Glutamatergic neuron (in vitro differentiated cells): Measurements from ENCODE around the gene XRCC5. TPM values are rescaled to one million over a fixed set of nuclear protein-coding genes. Genes with fewer than 3 reads are reported as not detected.
A peak's percentile ranks its signal among the peaks of the same experiment; 100 is the strongest.

Source experiments
- DNase-seq: peaks from one replicate; pipeline ENCODE4 v3.0.0; 2022
- H3K27ac Mint-ChIP-seq: one replicate; pipeline ENCODE4 v1.8.0; 2020; ENCODE audit warnings: mild to moderate bottlenecking, mixed read lengths, inconsistent platforms; ENCODE audit not compliant: unreplicated experiment
- H3K27me3 Mint-ChIP-seq: one replicate; pipeline ENCODE4 v1.8.0; 2020; ENCODE audit warnings: mild to moderate bottlenecking, moderate library complexity, mixed read lengths, inconsistent platforms; ENCODE audit not compliant: unreplicated experiment
- H3K36me3 Mint-ChIP-seq: one replicate; pipeline ENCODE4 v1.8.0; 2020; ENCODE audit warnings: mild to moderate bottlenecking, mixed read lengths, inconsistent platforms; ENCODE audit not compliant: unreplicated experiment
- H3K4me1 Mint-ChIP-seq: one replicate; pipeline ENCODE4 v1.8.0; 2020; ENCODE audit warnings: mild to moderate bottlenecking, low read depth, mixed read lengths, inconsistent platforms; ENCODE audit not compliant: unreplicated experiment
- H3K4me3 Mint-ChIP-seq: one replicate; pipeline ENCODE4 v1.8.0; 2020; ENCODE audit warnings: mild to moderate bottlenecking, mixed read lengths, inconsistent platforms; ENCODE audit not compliant: unreplicated experiment
- H3K9me3 Mint-ChIP-seq: one replicate; pipeline ENCODE4 v1.8.0; 2020; ENCODE audit warnings: mild to moderate bottlenecking, moderate library complexity, mixed read lengths, inconsistent platforms; ENCODE audit not compliant: unreplicated experiment
- total RNA-seq: library from RNA; stranded (reverse); fragmentation: NEBNext Ultra II Directional; extraction: Animal tissue kit (Norgen Biotek cat#: 25700); gene quantifications from one replicate; pipeline ENCODE4 v1.2.1, GENCODE V29; 2021; ENCODE audit not compliant: unreplicated experiment
- TF ChIP-seq, protein P1 (sequence below): fragments of 200-600 bp; sonication (generic); IDR thresholded peaks from one replicate; pipeline ENCODE4 v1.5.0; 2021; ENCODE audit not compliant: partially characterized antibody, unreplicated experiment

XRCC5 gene
- total RNA-seq, 1 donor from 2014 or later, result 254 TPM

DNA sequence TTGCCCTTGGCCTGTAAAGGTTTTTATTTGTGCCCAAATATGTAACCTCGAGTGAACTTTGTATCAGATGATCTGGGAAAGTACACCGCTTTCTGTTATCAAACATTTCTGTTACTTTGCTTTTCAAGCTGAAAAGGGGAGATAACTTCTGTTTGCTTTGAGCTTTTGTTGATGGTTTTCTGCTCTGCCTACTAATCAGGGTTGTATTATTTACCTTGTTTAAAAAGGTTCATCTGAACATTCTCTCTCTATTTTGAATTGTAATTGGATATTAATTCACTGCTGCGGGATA is 79.4 kb downstream of the XRCC5 start:
- H3K9me3 Mint-ChIP-seq, result peaks cover 3% of the 10 kb centered on the region
- TF ChIP-seq, protein P1, sequence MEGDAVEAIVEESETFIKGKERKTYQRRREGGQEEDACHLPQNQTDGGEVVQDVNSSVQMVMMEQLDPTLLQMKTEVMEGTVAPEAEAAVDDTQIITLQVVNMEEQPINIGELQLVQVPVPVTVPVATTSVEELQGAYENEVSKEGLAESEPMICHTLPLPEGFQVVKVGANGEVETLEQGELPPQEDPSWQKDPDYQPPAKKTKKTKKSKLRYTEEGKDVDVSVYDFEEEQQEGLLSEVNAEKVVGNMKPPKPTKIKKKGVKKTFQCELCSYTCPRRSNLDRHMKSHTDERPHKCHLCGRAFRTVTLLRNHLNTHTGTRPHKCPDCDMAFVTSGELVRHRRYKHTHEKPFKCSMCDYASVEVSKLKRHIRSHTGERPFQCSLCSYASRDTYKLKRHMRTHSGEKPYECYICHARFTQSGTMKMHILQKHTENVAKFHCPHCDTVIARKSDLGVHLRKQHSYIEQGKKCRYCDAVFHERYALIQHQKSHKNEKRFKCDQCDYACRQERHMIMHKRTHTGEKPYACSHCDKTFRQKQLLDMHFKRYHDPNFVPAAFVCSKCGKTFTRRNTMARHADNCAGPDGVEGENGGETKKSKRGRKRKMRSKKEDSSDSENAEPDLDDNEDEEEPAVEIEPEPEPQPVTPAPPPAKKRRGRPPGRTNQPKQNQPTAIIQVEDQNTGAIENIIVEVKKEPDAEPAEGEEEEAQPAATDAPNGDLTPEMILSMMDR, result no peak
- DNase-seq, result no peak
- peaks cover 28% of the 10 kb centered on the region for H3K4me1 Mint-ChIP-seq
- no peak overlapping the region for H3K4me3 Mint-ChIP-seq
- H3K36me3 Mint-ChIP-seq, result no peaks in the 10 kb centered on the region
- no peak overlapping the region for H3K27ac Mint-ChIP-seq
- peaks cover 5% of the 10 kb centered on the region for H3K27me3 Mint-ChIP-seq

DNA sequence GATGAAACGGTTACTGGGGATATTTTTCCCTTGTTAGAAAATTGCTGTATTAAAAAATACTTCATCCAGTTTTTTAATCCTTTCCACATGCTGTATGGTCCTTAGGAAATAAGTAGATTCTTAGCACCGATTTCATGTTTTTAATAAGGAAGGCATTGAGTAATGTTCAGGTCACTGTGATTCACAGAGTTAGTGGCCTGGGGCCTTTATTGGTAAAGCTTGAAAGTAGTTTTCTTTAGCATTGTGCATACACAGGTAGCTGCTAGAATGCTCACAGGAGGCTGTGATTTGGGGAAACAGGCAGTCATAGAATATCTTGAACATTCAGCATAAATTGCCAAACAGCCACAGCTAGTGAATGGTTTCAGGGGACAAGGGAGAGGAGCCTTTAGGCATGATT is 79.8 kb downstream of the XRCC5 start:
- Mint-ChIP-seq H3K9me3 (peaks cover 3% of the 10 kb centered on the region), H3K4me1 (peaks cover 28% of the 10 kb centered on the region), H3K4me3 (no peak overlapping the region), H3K27ac (peak overlapping the region; percentile 1), H3K36me3 (no peaks in the 10 kb centered on the region), H3K27me3 (peaks cover 5% of the 10 kb centered on the region)
- no peak for DNase-seq
- TF ChIP-seq, protein P1, result no peak

DNA sequence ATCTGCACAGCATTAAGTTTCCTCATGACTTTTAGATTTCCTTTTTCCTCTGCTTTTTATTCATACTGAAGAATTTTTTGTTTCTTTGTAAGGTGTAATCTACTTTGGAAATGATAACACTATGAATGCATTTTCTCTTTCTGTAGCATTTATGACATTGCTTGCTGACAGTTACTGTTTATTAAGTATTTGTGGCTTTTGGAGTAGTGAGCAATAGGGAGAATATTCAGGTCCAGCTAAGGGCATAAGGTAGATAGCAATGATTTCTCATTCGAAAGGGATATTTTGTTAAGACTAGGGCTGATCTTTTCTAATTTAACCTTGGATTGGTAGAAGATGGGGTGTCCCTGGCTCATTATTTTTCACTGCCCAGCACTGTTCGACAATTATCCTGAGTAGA is 80.3 kb downstream of the XRCC5 start:
- peaks cover 28% of the 10 kb centered on the region for H3K4me1 Mint-ChIP-seq
- DNase-seq, result no peak
- peak overlapping the region; percentile 1 for H3K27ac Mint-ChIP-seq
- H3K36me3 Mint-ChIP-seq, result no peaks in the 10 kb centered on the region
- peaks cover 3% of the 10 kb centered on the region for H3K9me3 Mint-ChIP-seq
- H3K4me3 Mint-ChIP-seq, result no peak overlapping the region
- peaks cover 5% of the 10 kb centered on the region for H3K27me3 Mint-ChIP-seq
- TF ChIP-seq, protein P1, result no peak

DNA sequence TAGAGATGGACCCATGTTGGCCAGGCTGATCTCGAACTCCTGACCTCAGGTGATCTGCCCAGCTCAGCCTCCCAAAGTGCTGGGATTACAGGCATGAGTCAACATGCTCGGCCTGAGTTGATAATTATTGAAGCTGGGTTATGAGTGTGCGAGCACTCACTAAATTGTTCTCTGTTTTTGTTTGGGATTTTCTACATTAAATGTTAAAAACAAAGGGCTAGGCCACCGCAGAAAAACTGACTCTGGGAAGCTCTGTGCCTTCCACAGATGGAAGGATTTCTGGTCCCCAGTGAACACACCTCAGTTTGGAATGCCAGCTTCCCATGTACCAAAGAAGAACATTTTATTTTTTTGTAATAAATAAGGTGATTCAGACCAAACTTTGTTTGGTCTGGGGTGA is 83.0 kb downstream of the XRCC5 start:
- no peak overlapping the region for H3K4me3 Mint-ChIP-seq
- no peak overlapping the region for H3K27ac Mint-ChIP-seq
- peaks cover 5% of the 10 kb centered on the region for H3K27me3 Mint-ChIP-seq
- H3K36me3 Mint-ChIP-seq, result no peaks in the 10 kb centered on the region
- H3K4me1 Mint-ChIP-seq, result peaks cover 18% of the 10 kb centered on the region
- TF ChIP-seq, protein P1, result no peak
- no peak for DNase-seq
- peaks cover 3% of the 10 kb centered on the region for H3K9me3 Mint-ChIP-seq

DNA sequence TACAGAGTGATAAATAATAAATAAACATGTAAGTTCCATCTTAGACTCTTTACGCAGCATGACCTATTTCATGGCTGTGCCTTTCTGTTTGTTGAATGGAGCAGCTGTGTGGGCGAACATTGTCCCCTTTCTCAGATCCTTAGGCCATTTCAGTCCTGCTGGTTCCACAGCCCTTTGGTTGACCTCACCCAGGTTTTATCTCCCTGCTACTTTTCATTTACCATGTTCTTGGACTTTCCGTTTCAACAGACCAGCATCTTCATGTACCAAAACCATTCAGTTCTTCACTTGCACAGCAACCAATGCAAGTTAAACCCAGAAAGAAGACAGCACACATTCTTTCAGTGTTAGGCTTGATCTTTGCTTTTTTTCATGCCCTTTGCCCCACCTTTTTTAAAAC is 83.8 kb downstream of the XRCC5 start:
- peaks cover 12% of the 10 kb centered on the region for H3K4me1 Mint-ChIP-seq
- H3K4me3 Mint-ChIP-seq, result no peak overlapping the region
- TF ChIP-seq, protein P1, result no peak
- no peak overlapping the region for H3K27ac Mint-ChIP-seq
- H3K36me3 Mint-ChIP-seq, result no peaks in the 10 kb centered on the region
- peaks cover 1% of the 10 kb centered on the region for H3K27me3 Mint-ChIP-seq
- no peak for DNase-seq
- no peaks in the 10 kb centered on the region for H3K9me3 Mint-ChIP-seq
